GM12891 (cell line): Measurements from ENCODE around the gene CTDNEP1.

ENCODE experiments used
- PAX5 ChIP-seq: IDR thresholded peaks from 2 replicates; pipeline ENCODE4 v1.6.1; 2011; ENCODE audit warnings: low read length, moderate library complexity, mild to moderate bottlenecking; ENCODE audit not compliant: insufficient read depth, severe bottlenecking
- POLR2A ChIP-seq: IDR thresholded peaks from 2 replicates; pipeline ENCODE4 v1.6.1; 2011; ENCODE audit warnings: low read depth, low read length, control low read depth
- POLR2AphosphoS5 ChIP-seq: IDR thresholded peaks from 2 replicates; pipeline ENCODE4 v1.6.1; 2011; ENCODE audit warnings: low read depth, low read length, control low read depth
- SPI1 ChIP-seq: IDR thresholded peaks from 2 replicates; pipeline ENCODE4 v1.6.1; 2011; ENCODE audit warnings: low read depth, low read length, control low read depth
- TAF1 ChIP-seq: IDR thresholded peaks from 2 replicates; pipeline ENCODE4 v1.6.1; 2011; ENCODE audit warnings: low read depth, low read length, control low read depth

DNA sequence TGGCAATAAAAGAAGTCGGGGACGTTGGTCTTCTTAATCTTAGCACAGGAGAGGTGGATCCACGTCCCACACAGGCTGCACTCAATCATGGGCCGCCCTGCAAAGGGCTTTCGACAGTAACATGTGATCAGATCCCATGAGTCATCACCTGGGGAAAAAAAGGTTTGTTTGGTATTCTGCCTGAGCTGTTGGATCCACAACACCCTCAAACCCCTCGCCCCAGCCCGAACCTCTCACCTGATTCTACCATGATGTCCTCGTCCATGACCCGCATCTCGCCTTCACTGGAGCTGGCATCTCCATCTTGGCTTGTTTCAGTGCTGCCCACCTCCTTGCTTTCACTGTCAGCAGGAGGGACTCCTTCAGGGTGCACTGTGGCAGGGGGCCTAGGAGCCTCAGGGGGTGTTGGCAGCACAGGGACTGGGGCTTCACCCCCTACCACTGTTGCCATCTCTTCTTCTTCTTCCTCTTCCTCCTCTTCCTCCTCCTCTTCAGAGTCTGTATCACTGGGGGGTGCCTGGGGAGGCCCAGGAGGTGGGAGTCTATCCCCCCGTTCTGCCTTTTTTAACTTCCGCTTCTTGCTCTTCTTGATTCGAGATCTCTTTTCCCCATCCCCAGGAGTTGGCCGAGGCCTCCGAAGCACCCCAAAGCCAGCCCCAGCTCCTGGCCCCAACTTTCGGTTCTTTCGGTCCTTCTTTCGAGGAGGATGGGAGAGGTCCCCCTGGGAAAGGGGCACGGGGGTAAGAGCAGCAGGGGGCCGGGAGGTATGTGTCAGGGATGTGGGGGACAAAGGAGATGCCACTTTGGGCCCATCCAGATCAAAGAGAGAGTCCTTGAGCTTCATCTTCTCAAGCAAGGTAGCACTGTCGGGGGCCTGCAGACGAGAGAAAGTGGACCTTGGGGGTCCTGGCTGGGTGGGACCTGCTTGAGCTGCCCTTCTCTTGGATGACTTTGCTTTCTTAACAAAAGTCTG is 15.6 kb downstream of the CTDNEP1 start:
- TF ChIP-seq POLR2AphosphoS5 (peak; percentile 25; the same call in 1 of the 2 replicates), POLR2A (no peak), TAF1 (no peak), SPI1 (no peak), PAX5 (no peak)
